ENCODE results near the gene CD27. TPM values are rescaled to one million over a fixed set of nuclear protein-coding genes. Genes with fewer than 3 reads are reported as not detected.

CD27 gene
- total RNA-seq, 1 donor from 2014 or later, result not detected

- Histone ChIP-seq H3K36me3 (ENCODE audit: control insufficient read depth, insufficient read depth, low read length) (no peaks in the 10 kb centered on the region), H3K27me3 (ENCODE audit: control insufficient read depth, insufficient read depth, low read length) (no peaks in the 10 kb centered on the region), H3K4me3 (ENCODE audit: low read depth, low read length) (no peak overlapping the region)
- FAIRE-seq (peak; percentile 79), DNase-seq (ENCODE audit: low read depth) (peak; percentile 91)
- TF ChIP-seq, protein P1, sequence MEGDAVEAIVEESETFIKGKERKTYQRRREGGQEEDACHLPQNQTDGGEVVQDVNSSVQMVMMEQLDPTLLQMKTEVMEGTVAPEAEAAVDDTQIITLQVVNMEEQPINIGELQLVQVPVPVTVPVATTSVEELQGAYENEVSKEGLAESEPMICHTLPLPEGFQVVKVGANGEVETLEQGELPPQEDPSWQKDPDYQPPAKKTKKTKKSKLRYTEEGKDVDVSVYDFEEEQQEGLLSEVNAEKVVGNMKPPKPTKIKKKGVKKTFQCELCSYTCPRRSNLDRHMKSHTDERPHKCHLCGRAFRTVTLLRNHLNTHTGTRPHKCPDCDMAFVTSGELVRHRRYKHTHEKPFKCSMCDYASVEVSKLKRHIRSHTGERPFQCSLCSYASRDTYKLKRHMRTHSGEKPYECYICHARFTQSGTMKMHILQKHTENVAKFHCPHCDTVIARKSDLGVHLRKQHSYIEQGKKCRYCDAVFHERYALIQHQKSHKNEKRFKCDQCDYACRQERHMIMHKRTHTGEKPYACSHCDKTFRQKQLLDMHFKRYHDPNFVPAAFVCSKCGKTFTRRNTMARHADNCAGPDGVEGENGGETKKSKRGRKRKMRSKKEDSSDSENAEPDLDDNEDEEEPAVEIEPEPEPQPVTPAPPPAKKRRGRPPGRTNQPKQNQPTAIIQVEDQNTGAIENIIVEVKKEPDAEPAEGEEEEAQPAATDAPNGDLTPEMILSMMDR (IDR thresholded peaks at IDR 0.05; ENCODE audit: insufficient read depth, low read length, severe bottlenecking), result no peak
These were observed 14.4 kb upstream of the CD27 start for GRCh38 chr12:6430124-6430989.

DNA sequence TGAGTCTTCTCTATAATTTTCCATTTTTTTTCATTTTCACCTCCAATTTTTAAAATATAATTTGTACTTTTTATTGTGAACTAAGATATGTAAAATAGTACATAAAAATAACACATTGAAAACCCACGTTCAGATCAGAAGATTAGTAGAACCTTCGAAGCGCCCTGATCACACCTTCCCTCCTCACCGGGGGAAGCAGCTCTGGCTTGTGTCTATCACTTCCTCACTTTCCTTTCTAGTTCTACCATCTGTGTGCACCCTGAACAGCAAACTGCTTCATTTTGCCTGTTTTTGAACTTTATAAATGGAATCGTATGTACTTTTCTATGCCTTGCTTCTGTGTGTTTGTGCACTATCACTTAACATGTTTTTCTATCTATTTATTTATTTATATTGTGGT, 11.8 kb upstream of the CD27 start:
- DNase-seq (ENCODE audit: low read depth), result no peak
- Histone ChIP-seq H3K4me3 (ENCODE audit: low read depth, low read length) (no peak overlapping the region), H3K27me3 (ENCODE audit: control insufficient read depth, insufficient read depth, low read length) (no peaks in the 10 kb centered on the region), H3K36me3 (ENCODE audit: control insufficient read depth, insufficient read depth, low read length) (no peaks in the 10 kb centered on the region)
- TF ChIP-seq, protein P1 (IDR thresholded peaks at IDR 0.05; ENCODE audit: insufficient read depth, low read length, severe bottlenecking), result no peak
- FAIRE-seq, result no peak

DNA sequence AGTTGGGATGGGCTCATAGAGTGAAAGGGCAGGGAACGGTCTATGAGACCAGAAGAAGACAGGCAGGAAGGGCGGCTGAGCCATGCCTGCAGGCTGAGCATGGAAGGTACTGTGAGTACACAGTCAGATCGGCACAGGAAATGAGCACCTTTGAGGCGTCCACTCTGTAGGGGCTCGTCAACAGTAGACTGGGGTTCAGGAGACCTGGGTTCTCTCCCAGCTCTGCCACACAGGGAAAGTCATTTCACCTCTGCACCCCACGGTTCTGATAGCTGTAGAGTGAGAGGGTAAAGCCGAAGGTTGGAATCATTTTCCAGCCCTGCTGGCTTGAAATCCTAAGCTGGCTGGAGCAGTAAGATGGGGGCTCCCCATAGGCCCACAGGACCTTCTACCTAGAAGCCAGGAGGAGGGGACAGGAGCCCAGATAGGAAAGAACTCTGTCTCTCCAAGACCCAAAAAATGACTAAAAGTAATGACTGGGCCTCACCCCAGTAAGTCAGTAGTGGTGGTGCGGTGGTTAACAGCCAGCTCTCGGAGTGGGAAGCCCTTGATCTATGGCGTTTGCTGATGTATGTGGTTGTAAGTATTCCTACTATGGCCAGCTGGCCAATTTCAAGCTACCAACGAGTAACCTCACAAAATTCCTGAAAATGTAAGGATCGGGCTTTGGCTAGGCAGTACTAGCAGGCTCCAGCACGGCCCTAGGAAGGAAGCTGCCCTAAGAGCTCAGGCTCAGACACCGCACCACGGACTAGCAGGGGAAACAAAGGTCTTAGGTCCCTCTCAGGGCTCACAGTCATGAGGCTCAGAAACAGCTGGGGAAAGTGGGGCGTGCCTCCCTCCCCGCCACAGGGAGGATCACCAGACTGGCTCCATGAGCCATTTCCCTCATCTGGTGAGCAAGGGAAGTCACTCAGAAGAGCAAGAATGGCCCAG, 10.3 kb upstream of the CD27 start:
- no peaks in the 10 kb centered on the region for H3K27me3 ChIP-seq (ENCODE audit: control insufficient read depth, insufficient read depth, low read length)
- TF ChIP-seq, protein P1 (IDR thresholded peaks at IDR 0.05; ENCODE audit: insufficient read depth, low read length, severe bottlenecking), result no peak
- DNase-seq (ENCODE audit: low read depth) (no peak), FAIRE-seq (no peak)
- no peaks in the 10 kb centered on the region for H3K36me3 ChIP-seq (ENCODE audit: control insufficient read depth, insufficient read depth, low read length)
- H3K4me3 ChIP-seq (ENCODE audit: low read depth, low read length), result no peak overlapping the region

GRCh38 chr12:6435961-6436715, 8.6 kb upstream of the CD27 start:
- Histone ChIP-seq H3K4me3 (ENCODE audit: low read depth, low read length) (no peak overlapping the region), H3K36me3 (ENCODE audit: control insufficient read depth, insufficient read depth, low read length) (no peaks in the 10 kb centered on the region), H3K27me3 (ENCODE audit: control insufficient read depth, insufficient read depth, low read length) (no peaks in the 10 kb centered on the region)
- FAIRE-seq, result no peak
- no peak for DNase-seq (ENCODE audit: low read depth)
- TF ChIP-seq, protein P1 (IDR thresholded peaks at IDR 0.05; ENCODE audit: insufficient read depth, low read length, severe bottlenecking), result no peak

GRCh38 chr12:6437586-6437985, 7.2 kb upstream of the CD27 start:
- H3K36me3 ChIP-seq (ENCODE audit: control insufficient read depth, insufficient read depth, low read length), result no peaks in the 10 kb centered on the region
- FAIRE-seq (no peak), DNase-seq (ENCODE audit: low read depth) (no peak)
- H3K4me3 ChIP-seq (ENCODE audit: low read depth, low read length), result no peak overlapping the region
- TF ChIP-seq, protein P1 (IDR thresholded peaks at IDR 0.05; ENCODE audit: insufficient read depth, low read length, severe bottlenecking), result no peak
- no peaks in the 10 kb centered on the region for H3K27me3 ChIP-seq (ENCODE audit: control insufficient read depth, insufficient read depth, low read length)
